HG03108 (cell line): ENCODE data around the gene LSP1.

Experiments used
- ATAC-seq: cut with Tn5 transposase; IDR thresholded peaks from one replicate; pipeline ENCODE4 v1.9.1; 2021; ENCODE audit warnings: moderate library complexity; ENCODE audit not compliant: unreplicated experiment

LSP1 gene

DNA sequence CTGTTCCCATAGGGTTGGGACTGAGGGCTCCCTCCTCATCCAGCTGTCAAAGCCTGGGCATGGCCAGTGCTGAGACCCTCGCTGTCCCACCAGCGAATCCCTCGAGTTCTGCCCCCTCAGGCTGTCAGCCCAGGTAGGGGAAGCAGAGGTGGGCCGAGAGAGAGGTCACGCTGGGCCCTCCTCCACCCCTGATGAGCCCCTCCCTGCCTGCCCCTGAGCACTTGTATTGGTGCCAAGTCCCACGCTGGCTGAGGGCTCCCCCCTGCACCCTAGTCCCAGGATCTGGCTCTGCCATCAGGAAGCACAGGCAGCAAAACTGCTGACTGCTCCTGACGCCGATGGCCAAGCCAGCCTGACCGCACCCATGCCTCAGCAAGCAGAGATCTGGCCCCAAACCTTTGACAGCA is 35.5 kb downstream of the LSP1 start:
- ATAC-seq: no peak

DNA sequence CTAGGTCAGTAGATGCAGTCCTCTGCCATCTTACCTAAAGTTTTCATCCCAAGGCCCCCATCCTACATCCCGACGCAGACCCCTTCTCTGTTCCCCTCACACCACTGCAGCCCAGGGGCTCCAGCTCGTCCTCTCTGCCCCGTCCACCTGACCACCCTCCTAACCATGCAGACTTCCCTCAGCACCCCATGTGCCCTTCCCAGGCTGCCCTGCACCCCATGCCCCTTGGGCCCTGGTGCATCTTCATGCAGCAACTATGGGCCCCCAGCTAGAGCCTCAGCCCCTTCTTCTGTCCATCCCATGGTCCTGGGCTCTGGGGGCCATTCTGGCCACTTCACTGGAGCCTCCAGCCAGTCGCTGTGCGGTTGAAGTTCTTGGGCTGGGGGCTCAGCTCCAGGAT is 35.9 kb downstream of the LSP1 start:
- no peak for ATAC-seq

GRCh38 chr11:1889224-1889930 is 36.5 kb downstream of the LSP1 start:
- ATAC-seq: no peak

GRCh38 chr11:1889941-1890855 is 37.3 kb downstream of the LSP1 start:
- no peak for ATAC-seq

DNA sequence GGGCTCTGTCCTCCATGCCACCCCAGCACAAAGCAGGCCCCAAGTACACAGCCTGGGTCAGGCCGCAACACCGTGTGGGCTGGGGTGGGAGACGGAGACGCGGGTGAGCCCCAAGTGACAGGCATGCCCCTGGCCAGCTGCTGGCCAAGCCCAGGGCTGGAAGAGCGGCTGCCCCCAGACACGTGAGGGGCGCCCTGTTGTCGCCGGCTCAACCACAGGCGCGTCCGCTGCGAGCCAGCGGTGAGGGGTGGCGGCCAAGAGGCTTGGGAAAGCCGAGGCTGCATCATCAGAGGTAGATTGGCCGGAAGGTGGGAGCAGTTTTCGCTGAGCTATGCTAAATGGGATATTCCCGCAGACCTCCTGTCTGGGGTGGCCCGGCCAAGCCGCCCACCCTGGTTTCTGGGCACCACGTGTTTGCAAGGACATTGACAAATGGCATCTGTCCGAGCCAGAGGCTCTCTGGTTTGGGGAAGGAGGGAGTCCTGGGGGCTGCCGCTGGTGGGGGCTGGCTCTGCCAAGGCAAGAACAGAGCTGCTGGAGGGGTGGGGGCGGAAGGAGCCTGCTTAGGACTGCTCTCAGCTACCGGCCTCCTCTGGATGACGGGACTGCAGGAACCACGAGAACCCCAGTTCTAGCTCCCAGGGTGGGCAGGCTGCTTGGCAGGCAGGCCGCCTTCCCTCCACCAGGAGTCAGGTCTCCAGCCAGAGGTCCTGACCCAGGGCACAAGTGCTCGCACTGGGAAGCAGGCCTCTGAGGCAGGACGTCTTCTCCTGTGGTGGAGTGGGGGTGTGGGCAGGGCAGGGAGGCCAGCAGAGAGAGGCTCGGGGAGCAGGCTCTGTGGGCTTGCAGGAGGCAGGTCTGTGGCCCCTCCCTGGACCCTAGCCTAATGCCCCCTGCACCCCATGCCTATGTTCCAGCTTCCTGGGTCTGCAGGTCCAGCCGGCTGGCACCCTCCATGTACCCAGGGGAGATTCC is 38.3 kb downstream of the LSP1 start:
- ATAC-seq: no peak

DNA sequence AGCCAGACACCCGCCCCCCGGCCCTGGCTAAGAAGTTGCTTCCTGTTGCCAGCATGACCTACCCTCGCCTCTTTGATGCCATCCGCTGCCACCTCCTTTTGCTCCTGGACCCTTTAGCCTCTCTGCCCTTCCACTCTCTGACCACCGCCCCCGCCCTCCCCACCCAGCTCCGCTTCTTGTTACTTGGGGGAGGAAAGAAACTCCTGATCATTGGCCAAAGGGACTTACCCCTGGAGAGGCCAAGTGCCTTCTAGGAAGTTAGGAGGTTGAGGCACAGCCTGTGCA is 38.9 kb downstream of the LSP1 start, which contains the start of gene PRR33:
Gene PRR33 (minus strand): TSS at position 65 of the 285 bp plus-strand sequence. CDS start 1,311 bp downstream, outside the sequence.
- ATAC-seq: no peak

- ATAC-seq: no peak
Observed at GRCh38 chr11:1892116-1892515, 39.2 kb downstream of the LSP1 start.

DNA sequence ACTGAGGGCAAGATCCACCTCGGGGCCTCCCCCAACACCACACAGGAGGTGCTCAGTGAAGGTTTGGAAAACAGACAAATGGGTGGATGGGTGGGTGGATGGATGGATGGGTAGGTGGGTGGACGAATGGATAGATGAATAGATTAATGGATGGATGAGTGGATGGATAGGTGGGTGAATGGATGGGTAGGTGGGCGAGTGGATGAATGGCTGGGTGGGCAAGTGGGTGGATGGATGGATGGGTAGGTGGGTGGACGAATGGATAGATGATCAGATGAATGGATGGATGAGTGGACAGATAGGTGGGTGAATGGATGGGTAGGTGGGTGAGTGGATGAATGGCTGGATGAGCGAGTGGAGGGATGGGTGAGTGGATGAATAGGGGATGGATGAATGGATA is 39.7 kb downstream of the LSP1 start:
- ATAC-seq: no peak

DNA sequence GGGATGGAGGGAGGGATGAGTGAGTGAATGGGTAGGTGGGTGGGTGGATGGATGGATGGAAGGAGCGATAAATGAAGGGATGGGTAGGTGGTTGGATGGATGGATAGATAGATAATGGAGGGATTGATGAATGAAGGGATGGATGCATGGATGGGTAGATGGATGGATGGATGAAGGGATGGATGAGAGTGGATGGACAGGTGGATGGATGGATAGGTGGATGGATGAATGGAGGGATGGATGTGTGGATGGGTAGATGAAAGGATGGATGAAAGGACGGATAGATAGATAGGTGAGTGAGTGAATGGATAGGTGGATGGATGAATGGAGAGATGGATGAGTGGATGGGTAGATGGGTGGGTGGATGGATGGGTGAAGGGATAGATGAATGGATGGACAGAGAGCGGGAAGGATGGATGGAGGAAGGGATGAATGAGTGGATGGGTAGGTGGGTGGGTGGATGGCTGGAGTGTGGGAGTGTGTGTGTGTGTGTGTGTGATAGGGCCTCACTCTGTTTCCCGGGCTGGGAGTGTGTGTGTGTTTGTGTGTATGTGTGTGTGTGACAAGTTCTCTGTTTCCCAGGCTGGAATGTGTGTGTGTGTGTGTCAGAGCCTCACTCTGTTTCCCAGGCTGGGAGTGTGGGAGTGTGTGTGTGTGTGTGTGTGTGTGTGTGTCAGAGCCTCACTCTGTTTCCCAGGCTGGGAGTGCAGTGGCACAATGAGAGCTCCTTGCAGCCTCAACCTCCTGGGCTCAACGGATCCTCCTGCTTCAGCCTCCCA is 40.9 kb downstream of the LSP1 start:
- ATAC-seq: no peak

DNA sequence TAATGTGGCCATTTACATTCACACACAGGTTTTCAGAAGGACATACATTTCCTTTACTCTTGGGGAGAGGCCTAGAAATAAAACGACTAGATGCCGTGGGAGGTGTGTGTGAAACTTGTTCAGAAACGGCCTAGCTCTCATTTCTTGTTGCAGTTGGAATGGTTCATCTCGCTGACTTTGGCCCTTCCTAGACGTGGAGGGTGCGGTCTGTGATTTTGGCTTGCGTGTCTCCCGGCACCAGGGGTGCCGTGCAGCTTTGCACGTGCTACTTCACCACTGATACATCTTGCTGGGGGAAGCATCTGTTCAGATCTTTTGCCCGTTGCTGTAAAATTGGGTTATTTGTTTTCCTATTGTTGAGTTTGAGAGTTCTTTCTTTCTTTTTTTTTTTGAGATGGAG is 41.9 kb downstream of the LSP1 start:
- ATAC-seq: no peak

DNA sequence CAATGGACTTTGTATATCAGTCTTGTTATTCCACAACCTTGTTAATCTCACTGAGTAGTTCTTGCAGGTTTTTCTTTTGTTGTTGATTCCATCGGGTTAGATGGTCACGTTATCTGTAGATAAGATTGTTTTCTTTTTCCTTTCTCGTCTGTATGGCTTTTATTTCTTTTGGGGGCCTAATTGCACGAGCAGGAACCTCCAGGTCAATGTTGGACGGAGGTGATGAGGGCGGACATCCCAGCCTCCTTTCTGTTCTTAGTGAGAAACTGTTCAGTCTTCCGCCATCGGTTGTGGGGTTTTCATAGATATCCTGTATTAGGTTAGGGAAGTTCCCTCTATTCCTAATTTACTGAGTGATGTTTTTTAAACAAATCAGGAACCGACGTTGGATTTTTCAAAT is 43.6 kb downstream of the LSP1 start:
- no peak for ATAC-seq

- ATAC-seq: no peak
Observed at GRCh38 chr11:1896923-1897322, 44.0 kb downstream of the LSP1 start.

- ATAC-seq: no peak
Observed at GRCh38 chr11:1899090-1899489, 46.2 kb downstream of the LSP1 start.

GRCh38 chr11:1899686-1900085 is 46.8 kb downstream of the LSP1 start:
- no peak for ATAC-seq

DNA sequence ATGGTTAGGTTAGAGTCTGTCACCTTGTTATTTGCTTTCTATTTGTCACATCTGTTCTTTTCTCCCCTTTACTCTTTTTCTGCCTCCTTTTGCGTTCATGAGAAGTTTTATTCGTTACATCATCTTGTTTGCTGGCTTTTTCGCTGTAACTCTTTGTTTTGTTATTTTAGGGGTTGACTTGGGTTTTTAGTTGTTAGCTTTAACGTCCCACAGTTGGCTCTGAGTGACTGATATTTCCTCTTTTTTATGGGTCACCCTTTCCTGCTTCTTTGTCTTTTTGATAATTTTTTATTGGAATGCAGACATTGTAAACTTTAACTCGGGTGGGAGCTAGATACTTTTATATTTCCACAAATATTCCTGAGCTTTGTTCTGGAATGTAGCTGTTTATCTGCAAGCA is 53.3 kb downstream of the LSP1 start:
- no peak for ATAC-seq

GRCh38 chr11:1906611-1907423 is 53.9 kb downstream of the LSP1 start:
- no peak for ATAC-seq

DNA sequence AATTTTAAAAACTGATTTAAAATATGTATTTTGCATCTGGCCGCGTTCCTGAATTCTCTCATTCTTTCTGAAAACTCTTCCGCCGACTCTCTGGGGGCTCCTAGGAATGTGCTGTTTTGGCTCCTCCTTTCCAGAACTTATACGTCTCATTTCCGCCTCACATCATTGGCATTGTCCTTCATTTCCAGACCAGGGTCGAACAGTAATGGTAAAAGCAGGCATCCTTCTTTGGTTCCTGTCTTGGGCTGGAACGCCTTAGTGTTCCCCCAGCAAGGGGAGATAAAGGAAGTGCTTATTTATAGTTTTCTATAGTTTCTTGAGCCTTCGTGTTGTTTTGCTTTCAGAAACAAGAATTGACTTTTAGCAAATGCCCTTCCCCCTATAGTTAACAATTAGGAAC is 55.7 kb downstream of the LSP1 start:
- no peak for ATAC-seq

DNA sequence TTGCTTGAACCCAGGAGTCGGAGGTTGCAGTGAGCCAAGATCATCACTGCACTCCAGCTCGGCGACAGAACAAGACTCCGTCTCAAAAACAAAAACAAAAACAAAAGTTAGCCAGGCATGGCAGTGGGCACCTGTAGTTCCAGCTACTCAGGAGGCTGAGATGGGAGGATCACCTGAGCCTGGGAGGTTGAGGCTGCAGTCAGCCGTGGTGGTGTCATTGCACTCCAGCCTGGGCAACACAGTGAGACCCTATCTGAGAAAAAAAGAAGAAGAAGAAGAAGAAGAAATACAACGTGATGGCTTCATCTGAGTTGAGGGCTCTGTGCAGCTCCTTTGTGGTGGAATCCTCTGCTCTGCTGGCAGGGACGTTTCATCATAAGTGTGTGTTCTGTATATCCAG is 56.6 kb downstream of the LSP1 start:
- ATAC-seq: no peak

GRCh38 chr11:1912289-1912878 is 59.5 kb downstream of the LSP1 start:
- ATAC-seq: no peak
